SK-N-SH (cell line): ENCODE results near the gene ANKRD65. TPM values are rescaled to one million over a fixed set of nuclear protein-coding genes. Genes with fewer than 3 reads are reported as not detected.

Experiments used
- CTCF ChIA-PET: fragments of 300-600, 350-600 bp; formaldehyde crosslinking; extraction: SDS; loops from one replicate; lab custom pipeline; 2021; lab: Yijun Ruan, JAX
- POLR2A ChIA-PET: fragments of 350-600 bp; sonication (Branson Sonifier 250); formaldehyde crosslinking; extraction: SDS; loops from one replicate; lab custom pipeline; 2020; ENCODE audit warnings: antibody characterized with exemption, inconsistent platforms; lab: Yijun Ruan, JAX
- DNase-seq: peaks from one replicate; pipeline ENCODE4 v3.0.0; 2012
- H2AFZ ChIP-seq: fragments of 200-600 bp; sonication (generic); 2 replicates; pipeline ENCODE4 v1.8.1; 2016; ENCODE audit warnings: antibody characterized with exemption, mild to moderate bottlenecking, low read depth
- H3F3A ChIP-seq: fragments of 200-600 bp; sonication (generic); replicated peaks from 2 replicates; pipeline ENCODE3; 2016; ENCODE audit warnings: antibody characterized with exemption, mild to moderate bottlenecking; ENCODE audit not compliant: insufficient read depth
- H3K27ac ChIP-seq, 2 experiments: fragments of 200-500 bp in 1 of 2; fragments of 200-600 bp in 1 of 2; sonication (Bioruptor generic) in 1 of 2; sonication (generic), shearing (Covaris generic) in 1 of 2; 2 replicates each; pipeline versions ENCODE4 v1.5.1 to v1.6.1; 2014 to 2016; ENCODE audit warnings: low read depth in 2 of 2, inconsistent platforms in 1 of 2, low read length in 1 of 2, mild to moderate bottlenecking in 1 of 2, mixed read lengths in 1 of 2
- H3K27me3 ChIP-seq: fragments of 200-600 bp; sonication (generic), shearing (Covaris generic); 2 replicates; pipeline ENCODE4 v1.6.1; 2016; ENCODE audit warnings: mixed run types; ENCODE audit not compliant: insufficient read depth
- H3K36me3 ChIP-seq, 2 experiments: fragments of 200-500 bp in 1 of 2; fragments of 200-600 bp in 1 of 2; sonication (Bioruptor generic) in 1 of 2; sonication (generic) in 1 of 2; replicated peaks in 1 of 2; 2 replicates each; pipeline versions ENCODE3 to v1.5.1; 2014 to 2016; ENCODE audit warnings: low read length in 1 of 2, mild to moderate bottlenecking in 1 of 2; ENCODE audit not compliant: insufficient read depth in 2 of 2, control insufficient read depth in 1 of 2
- H3K4me1 ChIP-seq, 2 experiments: fragments of 200-500 bp in 1 of 2; fragments of 200-600 bp in 1 of 2; sonication (Bioruptor generic) in 1 of 2; sonication (generic), shearing (Covaris generic) in 1 of 2; 2 replicates each; pipeline versions ENCODE4 v1.5.1 to v1.6.1; 2014 to 2016; ENCODE audit warnings: low read depth in 1 of 2, low read length in 1 of 2, mixed run types in 1 of 2; ENCODE audit not compliant: insufficient read depth in 2 of 2, control insufficient read depth in 1 of 2
- H3K4me2 ChIP-seq: fragments of 200-600 bp; sonication (generic), shearing (Covaris generic); 2 replicates; pipeline ENCODE4 v1.6.1; 2017; ENCODE audit warnings: mixed run types
- H3K4me3 ChIP-seq, 2 experiments: fragments of 200-500 bp in 1 of 2; fragments of 200-600 bp in 1 of 2; sonication (Bioruptor generic) in 1 of 2; sonication (generic), shearing (Covaris generic) in 1 of 2; 2 replicates each; pipeline versions ENCODE4 v1.5.1 to v1.8.1; 2014 to 2016; ENCODE audit warnings: low read depth in 2 of 2, inconsistent platforms in 1 of 2, low read length in 1 of 2, mild to moderate bottlenecking in 1 of 2, mixed read lengths in 1 of 2, moderate library complexity in 1 of 2
- H3K79me2 ChIP-seq: fragments of 200-600 bp; sonication (generic); 2 replicates; pipeline ENCODE4 v1.8.1; 2017; ENCODE audit warnings: mild to moderate bottlenecking; ENCODE audit not compliant: insufficient read depth
- H3K9ac ChIP-seq: fragments of 200-600 bp; sonication (generic); 2 replicates; pipeline ENCODE4 v1.6.1; 2017; ENCODE audit warnings: mixed run types
- H3K9me2 ChIP-seq: fragments of 200-600 bp; sonication (generic); 2 replicates; pipeline ENCODE4 v1.6.1; 2017; ENCODE audit warnings: mixed run types
- H3K9me3 ChIP-seq: fragments of 200-600 bp; sonication (generic); 2 replicates; pipeline ENCODE4 v1.6.1; 2017; ENCODE audit warnings: mixed run types, mild to moderate bottlenecking, moderate library complexity
- H4K20me1 ChIP-seq: fragments of 200-600 bp; sonication (generic); 2 replicates; pipeline ENCODE4 v1.6.1; 2017; ENCODE audit warnings: mild to moderate bottlenecking, mixed run types; ENCODE audit not compliant: insufficient read depth
- CHD2 ChIP-seq: fragments of 150-350 bp; IDR thresholded peaks from 2 replicates; pipeline ENCODE4 v1.6.1; 2018; ENCODE audit warnings: low read length; ENCODE audit not compliant: partially characterized antibody
- ELF1 ChIP-seq: IDR thresholded peaks from 2 replicates; pipeline ENCODE4 v1.4.0; 2012
- FOXM1 ChIP-seq: IDR thresholded peaks from 2 replicates; pipeline ENCODE4 v1.4.0; 2012; ENCODE audit warnings: low read depth, mild to moderate bottlenecking
- GABPA ChIP-seq: IDR thresholded peaks from 2 replicates; pipeline ENCODE4 v1.4.0; 2012; ENCODE audit warnings: low read depth, mild to moderate bottlenecking
- GATA2 ChIP-seq: sonication (generic); formaldehyde crosslinking; IDR thresholded peaks from 2 replicates; pipeline ENCODE4 v1.5.0; 2020; ENCODE audit warnings: mild to moderate bottlenecking, missing genetic modification reagents
- JUND ChIP-seq: IDR thresholded peaks from 2 replicates; pipeline ENCODE4 v1.4.0; 2012
- MEF2A ChIP-seq: IDR thresholded peaks from 2 replicates; pipeline ENCODE4 v1.4.0; 2012; ENCODE audit warnings: low read depth, borderline replicate concordance
- MXI1 ChIP-seq: IDR thresholded peaks from 2 replicates; pipeline ENCODE4 v1.6.1; 2012; ENCODE audit warnings: mild to moderate bottlenecking, low read depth, low read length, improper control_type of control experiment
- NFIC ChIP-seq: IDR thresholded peaks from 2 replicates; pipeline ENCODE4 v1.4.0; 2012; ENCODE audit warnings: borderline replicate concordance
- NRF1 ChIP-seq: IDR thresholded peaks from 2 replicates; pipeline ENCODE4 v1.6.1; 2012; ENCODE audit warnings: low read depth, mild to moderate bottlenecking, low read length
- POLR2AphosphoS5 ChIP-seq: IDR thresholded peaks from 2 replicates; pipeline ENCODE4 v1.6.1; 2012; ENCODE audit warnings: low read depth, low read length
- RCOR1 ChIP-seq: fragments of 150-350 bp; IDR thresholded peaks from 2 replicates; pipeline ENCODE4 v1.6.1; 2017; ENCODE audit warnings: antibody characterized with exemption, low read length
- SMC3 ChIP-seq: IDR thresholded peaks from 2 replicates; pipeline ENCODE4 v1.6.1; 2012; ENCODE audit warnings: low read depth, low read length, improper control_type of control experiment
- TCF12 ChIP-seq: IDR thresholded peaks from 2 replicates; pipeline ENCODE4 v1.4.0; 2012
- USF1 ChIP-seq: IDR thresholded peaks from 2 replicates; pipeline ENCODE4 v1.4.0; 2012; ENCODE audit warnings: low read depth, borderline replicate concordance
- YY1 ChIP-seq: IDR thresholded peaks from 2 replicates; pipeline ENCODE4 v1.4.0; 2012; ENCODE audit warnings: low read depth, mild to moderate bottlenecking
- WGBS: methylation state at CpG from one replicate; pipeline ENCODE4 v1.1.6; 2017; ENCODE audit warnings: low lambda C conversion rate; 5-methylcytosine and 5-hydroxymethylcytosine counted together
- polyA plus RNA-seq, 3 experiments: library from polyadenylated mRNA; depleted of rRNA; stranded (reverse); fragments of >200 nt; gene quantifications; 2 replicates each; pipeline ENCODE4 v1.2.3, GENCODE V29; 2012
- TF ChIP-seq, protein P1 (sequence below): IDR thresholded peaks from 2 replicates; pipeline ENCODE4; 2012
- TF ChIP-seq, protein P2 (sequence below): IDR thresholded peaks from 2 replicates; pipeline ENCODE4 v1.4.0; 2012; ENCODE audit warnings: low read depth

ANKRD65 gene
- polyA plus RNA-seq, 1 of the 3 experiments (the other 2 are of a cell fraction): 0.07 TPM

GRCh38 chr1:1419813-1420653 is 1.0 kb downstream of the ANKRD65 start:
- no peaks in the 10 kb centered on the region for H4K20me1 ChIP-seq
- ChIA-PET POLR2A (interaction anchor here (1.0 to 1.3 kb wide), 2 partner anchors 12 to 20 kb away, joined by 3 to 4 read pairs; no protein-coding TSS in a partner anchor), CTCF (interaction anchor here (1.1 to 2.8 kb wide), 2 partner anchors 12 to 48 kb away, joined by 3 to 14 read pairs; partner anchors contain the start of gene MRPL20)
- no peaks in the 10 kb centered on the region for H3K36me3 ChIP-seq
- no peaks in the 10 kb centered on the region for H3K9me3 ChIP-seq
- H3K79me2 ChIP-seq: no peaks in the 10 kb centered on the region
- H3K9me2 ChIP-seq: no peaks in the 10 kb centered on the region
- H3F3A ChIP-seq: no peaks in the 10 kb centered on the region
- no peaks in the 10 kb centered on the region for H3K27me3 ChIP-seq
- H3K4me1 ChIP-seq: no peaks in the 10 kb centered on the region; a peak in 2 of 4 replicates
- TF ChIP-seq ELF1 (no peak), GATA2 (no peak), SMC3 (no peak), MXI1 (no peak), USF1 (no peak), MEF2A (no peak), NFIC (no peak), FOXM1 (no peak), RCOR1 (no peak), TCF12 (no peak)
- TF ChIP-seq, protein P1, sequence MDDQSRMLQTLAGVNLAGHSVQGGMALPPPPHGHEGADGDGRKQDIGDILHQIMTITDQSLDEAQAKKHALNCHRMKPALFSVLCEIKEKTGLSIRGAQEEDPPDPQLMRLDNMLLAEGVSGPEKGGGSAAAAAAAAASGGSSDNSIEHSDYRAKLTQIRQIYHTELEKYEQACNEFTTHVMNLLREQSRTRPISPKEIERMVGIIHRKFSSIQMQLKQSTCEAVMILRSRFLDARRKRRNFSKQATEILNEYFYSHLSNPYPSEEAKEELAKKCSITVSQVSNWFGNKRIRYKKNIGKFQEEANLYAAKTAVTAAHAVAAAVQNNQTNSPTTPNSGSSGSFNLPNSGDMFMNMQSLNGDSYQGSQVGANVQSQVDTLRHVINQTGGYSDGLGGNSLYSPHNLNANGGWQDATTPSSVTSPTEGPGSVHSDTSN: no peak
- TF ChIP-seq, protein P2, sequence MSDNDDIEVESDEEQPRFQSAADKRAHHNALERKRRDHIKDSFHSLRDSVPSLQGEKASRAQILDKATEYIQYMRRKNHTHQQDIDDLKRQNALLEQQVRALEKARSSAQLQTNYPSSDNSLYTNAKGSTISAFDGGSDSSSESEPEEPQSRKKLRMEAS: no peak
- TF ChIP-seq, all 33 proteins: peak for 0
- no peak overlapping the region for H3K27ac ChIP-seq
- no peak overlapping the region for H2AFZ ChIP-seq
- H3K4me3 ChIP-seq: no peak overlapping the region
- WGBS: 13% methylated on average over 6 of the region's 112 CpGs
- H3K9ac ChIP-seq: no peak overlapping the region
- no peak overlapping the region for H3K4me2 ChIP-seq
- peak; percentile 84 for DNase-seq

DNA sequence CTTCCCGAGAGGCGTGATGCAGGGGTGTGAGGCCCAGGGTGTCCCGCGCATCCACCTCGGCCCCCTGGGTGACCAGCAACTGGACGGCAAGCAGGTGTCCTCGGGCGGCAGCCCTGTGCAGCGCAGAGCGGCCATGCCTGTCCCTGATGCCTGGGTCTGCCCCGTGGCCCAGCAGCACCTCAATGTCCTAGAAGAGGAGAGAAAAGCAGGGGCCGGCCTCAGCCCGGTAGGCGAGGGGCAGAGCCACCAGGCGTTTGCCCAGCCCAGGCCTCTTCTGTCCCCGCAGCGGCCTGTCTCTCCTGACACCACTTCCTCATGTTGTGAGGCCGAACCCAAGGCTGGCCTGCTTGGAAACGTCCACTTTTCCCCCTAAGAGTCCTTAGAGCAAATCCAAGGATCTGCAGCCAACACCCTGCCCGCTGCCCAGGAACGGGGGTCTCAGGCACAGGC is 1.7 kb downstream of the ANKRD65 start:
- H3K9ac ChIP-seq: no peak overlapping the region
- ChIA-PET CTCF (interaction anchor here (2.8 kb wide), 1 partner anchor 12 kb away, joined by 14 read pairs; the partner anchor contains the start of gene MRPL20), POLR2A (interaction anchor here (1.0 kb wide), 1 partner anchor 12 kb away, joined by 4 read pairs; no protein-coding TSS in a partner anchor)
- peak; percentile 33 for DNase-seq
- H3K4me3 ChIP-seq: no peak overlapping the region
- H3K79me2 ChIP-seq: no peaks in the 10 kb centered on the region
- no peaks in the 10 kb centered on the region for H3K9me3 ChIP-seq
- no peak overlapping the region for H2AFZ ChIP-seq
- H3K27ac ChIP-seq: no peak overlapping the region
- no peaks in the 10 kb centered on the region for H3K27me3 ChIP-seq
- WGBS: 87% methylated on average over 6 of the region's 21 CpGs
- no peaks in the 10 kb centered on the region for H4K20me1 ChIP-seq
- no peaks in the 10 kb centered on the region for H3K9me2 ChIP-seq
- H3K36me3 ChIP-seq: no peaks in the 10 kb centered on the region
- no peaks in the 10 kb centered on the region for H3F3A ChIP-seq
- TF ChIP-seq USF1: no peak
- no peak for TF ChIP-seq CHD2
- no peak for TF ChIP-seq NRF1
- TF ChIP-seq MEF2A: no peak
- TF ChIP-seq POLR2AphosphoS5: no peak
- no peak for TF ChIP-seq YY1
- TF ChIP-seq JUND: no peak
- no peak for TF ChIP-seq SMC3
- no peak for TF ChIP-seq GABPA
- no peak overlapping the region for H3K4me2 ChIP-seq
- H3K4me1 ChIP-seq: no peaks in the 10 kb centered on the region; a peak in 2 of 4 replicates
